PC-3 (cell line): ENCODE measurements around the gene ARHGAP32. TPM values are rescaled to one million over a fixed set of nuclear protein-coding genes. Genes with fewer than 3 reads are reported as not detected.

Source experiments
- ATAC-seq: fragments of 200-7000 bp; cut with Tn5 transposase; 2 replicates; pipeline ENCODE4 v1.9.1; 2020; ENCODE audit warnings: mild to moderate bottlenecking, moderate library complexity
- BruUV-seq: library from RNA; stranded (reverse); fragments of 400-500 nt; replicated peaks from 2 replicates; lab custom pipeline; 2021; lab: Mats Ljungman, UMichigan
- CTCF ChIA-PET: fragments of 300-600 bp; sonication (Branson Sonifier 250); formaldehyde crosslinking; loops from one replicate; lab custom pipeline; 2022; ENCODE audit warnings: antibody characterized with exemption; lab: Charles Lee
- POLR2A ChIA-PET: fragments of 300-600 bp; sonication (Branson Sonifier 250); formaldehyde crosslinking; loops from one replicate; lab custom pipeline; 2022; ENCODE audit warnings: antibody characterized with exemption; ENCODE audit not compliant: unreplicated experiment; lab: Charles Lee
- DNase-seq: peaks from one replicate; pipeline ENCODE4 v3.0.0-alpha.2; 2015
- H2AFZ ChIP-seq: fragments of 300-600 bp; sonication (generic); 2 replicates; pipeline ENCODE4 v1.6.0; 2016; ENCODE audit warnings: antibody characterized with exemption, low read length
- H3F3A ChIP-seq: fragments of 300-600 bp; sonication (generic); one replicate; pipeline ENCODE4 v1.6.0; 2017; ENCODE audit warnings: antibody characterized with exemption, low read length, control low read depth, mild to moderate bottlenecking; ENCODE audit not compliant: unreplicated experiment
- H3K27ac ChIP-seq: fragments of 300-600 bp; sonication (generic); 2 replicates; pipeline ENCODE4 v1.5.1; 2016; ENCODE audit warnings: mild to moderate bottlenecking, low read length
- H3K27me3 ChIP-seq: fragments of 300-600 bp; sonication (generic); 2 replicates; pipeline ENCODE4 v1.6.1; 2016; ENCODE audit warnings: low read length, mixed read lengths
- H3K36me3 ChIP-seq: fragments of 300-600 bp; sonication (generic); 2 replicates; pipeline ENCODE4 v1.6.1; 2016; ENCODE audit warnings: low read depth, mixed run types, low read length, mixed read lengths
- H3K4me1 ChIP-seq: fragments of 300-600 bp; sonication (generic); 2 replicates; pipeline ENCODE4 v1.5.1; 2016; ENCODE audit warnings: low read length; ENCODE audit not compliant: insufficient read depth
- H3K4me2 ChIP-seq: fragments of 300-600 bp; sonication (generic); 2 replicates; pipeline ENCODE4 v1.6.0; 2016; ENCODE audit warnings: low read length
- H3K4me3 ChIP-seq: fragments of 300-600 bp; sonication (generic); 2 replicates; pipeline ENCODE4 v1.5.1; 2016; ENCODE audit warnings: mild to moderate bottlenecking, low read length, mixed read lengths
- H3K79me2 ChIP-seq: fragments of 300-600 bp; sonication (generic); 2 replicates; pipeline ENCODE4 v1.6.1; 2017; ENCODE audit warnings: low read length, mixed read lengths
- H3K9ac ChIP-seq: fragments of 300-600 bp; sonication (generic); 2 replicates; pipeline ENCODE4 v1.6.0; 2016; ENCODE audit warnings: mild to moderate bottlenecking, low read length
- H3K9me2 ChIP-seq: fragments of 300-600 bp; sonication (generic); replicated peaks from 2 replicates; pipeline ENCODE4 v1.6.1; 2016; ENCODE audit warnings: mixed run types, low read length, mixed read lengths
- H3K9me3 ChIP-seq: fragments of 300-600 bp; sonication (generic); 2 replicates; pipeline ENCODE4 v1.6.1; 2016; ENCODE audit warnings: low read length, mixed read lengths
- H4K20me1 ChIP-seq: fragments of 300-600 bp; sonication (generic); 2 replicates; pipeline ENCODE4 v1.6.1; 2016; ENCODE audit warnings: low read length, mixed read lengths
- CTCF ChIP-seq: fragments of 300-600 bp; sonication (generic); conservative IDR thresholded peaks from 2 replicates; pipeline ENCODE4 v1.5.1; 2017; ENCODE audit warnings: antibody characterized with exemption, low read depth, mild to moderate bottlenecking, low read length
- EZH2 ChIP-seq: fragments of 300-600 bp; sonication (generic); IDR thresholded peaks from one replicate; pipeline ENCODE4 v1.6.1; 2017; ENCODE audit warnings: antibody characterized with exemption, mild to moderate bottlenecking, low read length; ENCODE audit not compliant: unreplicated experiment
- EZH2phosphoT487 ChIP-seq: fragments of 300-600 bp; sonication (generic); IDR thresholded peaks from 2 replicates; pipeline ENCODE4 v1.6.1; 2018; ENCODE audit warnings: mild to moderate bottlenecking, antibody characterized with exemption, low read length, borderline replicate concordance
- intact Hi-C: fragments of 100-400 bp; cut with micrococcal nuclease; formaldehyde crosslinking; loops from 2 replicates; pipeline ENCODE4 v1.9.0; 2023
- total RNA-seq: library from RNA; depleted of rRNA; stranded (reverse); fragments of >200 nt; gene quantifications from 2 replicates; pipeline ENCODE4 v1.2.3, GENCODE V29; 2014

The ARHGAP32 gene
- total RNA-seq, 1 experiment from 2014 or later = 13.7 TPM

GRCh38 chr11:128939591-128939990 is 252.5 kb downstream of the ARHGAP32 start:
- Histone ChIP-seq H3K27ac (no peak overlapping the region), H3K9ac (no peak overlapping the region), H3K36me3 (no peaks in the 10 kb centered on the region), H3K4me3 (no peak overlapping the region), H3K4me1 (peaks cover 5% of the 10 kb centered on the region; the same call in 1 of the 2 replicates), H3K9me3 (no peaks in the 10 kb centered on the region), H3K79me2 (no peaks in the 10 kb centered on the region), H4K20me1 (no peaks in the 10 kb centered on the region), H3K4me2 (no peak overlapping the region), H3K27me3 (no peaks in the 10 kb centered on the region), H3K9me2 (no peaks in the 10 kb centered on the region), H3F3A (no peaks in the 10 kb centered on the region), H2AFZ (no peak overlapping the region)
- no TSS peak for BruUV-seq
- DNase-seq (no peak), ATAC-seq (no peak)
- TF ChIP-seq EZH2phosphoT487 (no peak), CTCF (no peak), EZH2 (no peak)
- ChIA-PET CTCF (no interaction called here), POLR2A (no interaction called here)
- intact Hi-C loops = no loop called here

- Histone ChIP-seq H3K36me3 (no peaks in the 10 kb centered on the region), H3K9me3 (no peaks in the 10 kb centered on the region), H3K9ac (no peak overlapping the region), H3K4me3 (no peak overlapping the region), H2AFZ (no peak overlapping the region), H3F3A (no peaks in the 10 kb centered on the region), H3K9me2 (no peaks in the 10 kb centered on the region), H3K79me2 (no peaks in the 10 kb centered on the region), H3K27me3 (no peaks in the 10 kb centered on the region), H3K27ac (no peak overlapping the region), H4K20me1 (no peaks in the 10 kb centered on the region), H3K4me2 (no peak overlapping the region), H3K4me1 (peaks cover 5% of the 10 kb centered on the region; the same call in 1 of the 2 replicates)
- intact Hi-C loops = no loop called here
- ChIA-PET CTCF (no interaction called here), POLR2A (interaction anchor here (0.6 kb wide), 1 partner anchor 14 kb away, joined by 3 read pairs; no protein-coding TSS in a partner anchor)
- ATAC-seq (no peak), DNase-seq (no peak)
- TF ChIP-seq EZH2 (no peak), EZH2phosphoT487 (no peak)
- no TSS peak for BruUV-seq
These were observed 253.8 kb downstream of the ARHGAP32 start for GRCh38 chr11:128938156-128938885.

- H3K4me1 ChIP-seq = peaks cover 5% of the 10 kb centered on the region; the same call in 1 of the 2 replicates
- H3K27ac ChIP-seq = no peak overlapping the region
- POLR2A ChIA-PET = interaction anchor here (0.6 kb wide), 1 partner anchor 14 kb away, joined by 3 read pairs; no protein-coding TSS in a partner anchor
- no peak overlapping the region for H3K4me3 ChIP-seq
- no peaks in the 10 kb centered on the region for H4K20me1 ChIP-seq
- CTCF ChIA-PET = no interaction called here
- BruUV-seq = no TSS peak
- H3F3A ChIP-seq = no peaks in the 10 kb centered on the region
- H2AFZ ChIP-seq = no peak overlapping the region
- no peaks in the 10 kb centered on the region for H3K9me3 ChIP-seq
- no peaks in the 10 kb centered on the region for H3K36me3 ChIP-seq
- H3K4me2 ChIP-seq = no peak overlapping the region
- ATAC-seq = no peak
- no peaks in the 10 kb centered on the region for H3K27me3 ChIP-seq
- no peak overlapping the region for H3K9ac ChIP-seq
- no peak for TF ChIP-seq CTCF
- no peak for TF ChIP-seq EZH2
- no peak for TF ChIP-seq EZH2phosphoT487
- H3K9me2 ChIP-seq = no peaks in the 10 kb centered on the region
- H3K79me2 ChIP-seq = no peaks in the 10 kb centered on the region
- DNase-seq = no peak
- intact Hi-C loops = no loop called here
These were observed 254.6 kb downstream of the ARHGAP32 start for GRCh38 chr11:128937480-128937879.
